KBM-7 (cell line): ENCODE data around the gene CCDC70.

ENCODE experiments used
- DNase-seq: peaks from one replicate; pipeline ENCODE4 v3.0.0-alpha.2; 2015
- in situ Hi-C: fragments of 300-500 bp; cut with MboI; formaldehyde crosslinking; loops from 2 replicates; pipeline ENCODE4 v1.14.3; 2020; ENCODE audit warnings: low sequenced_read_pairs, low pct_unique_long_range_greater_than_20kb, mixed read lengths

Gene CCDC70

DNA sequence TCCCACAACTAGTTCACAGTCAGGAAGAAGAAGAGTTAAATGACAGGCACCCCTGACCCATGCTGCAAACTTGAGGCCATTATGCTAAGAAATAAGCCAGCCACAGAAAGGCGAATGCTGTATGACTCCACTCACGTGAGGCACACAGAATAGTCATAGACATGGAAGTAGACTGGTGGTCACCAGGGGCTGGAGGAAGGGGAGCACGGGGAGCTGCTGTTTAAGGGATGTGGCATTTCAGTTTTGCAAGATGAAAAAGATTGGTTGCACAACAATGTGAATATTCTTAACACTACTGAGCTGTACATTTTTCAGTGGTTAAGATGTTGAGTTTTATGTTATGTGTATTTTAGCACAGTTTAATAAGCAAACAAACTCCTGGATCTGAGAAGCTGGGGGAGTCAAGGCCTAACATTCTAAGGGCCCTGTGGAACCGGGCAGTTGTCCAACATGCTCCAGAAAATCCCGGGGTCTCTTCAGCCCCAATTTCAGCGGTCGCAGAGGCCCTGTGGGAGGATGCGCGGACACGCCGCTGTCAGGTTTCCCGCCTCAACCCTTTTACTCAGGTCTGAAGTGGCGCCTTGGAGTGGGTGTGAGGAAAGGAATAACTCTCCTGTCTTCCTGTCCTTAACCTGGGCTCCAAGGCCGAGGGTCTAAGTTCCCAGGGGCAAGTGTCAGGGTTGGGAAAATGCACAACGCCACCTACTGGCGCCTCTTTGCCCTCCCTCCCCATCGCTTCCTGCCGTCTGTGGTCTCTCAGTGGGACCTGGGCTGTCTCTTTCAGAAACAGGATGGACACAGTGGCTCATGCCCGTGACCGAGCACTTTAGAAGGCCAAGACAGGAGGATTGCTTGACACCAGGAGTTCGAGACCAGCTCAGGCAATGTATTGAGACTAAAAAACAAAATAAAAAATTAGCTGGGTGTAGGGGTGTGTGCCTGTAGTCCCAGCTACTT lies 12.3 kb upstream of the CCDC70 start:
- in situ Hi-C loops: no loop called here
- DNase-seq: peak; percentile 68

DNA sequence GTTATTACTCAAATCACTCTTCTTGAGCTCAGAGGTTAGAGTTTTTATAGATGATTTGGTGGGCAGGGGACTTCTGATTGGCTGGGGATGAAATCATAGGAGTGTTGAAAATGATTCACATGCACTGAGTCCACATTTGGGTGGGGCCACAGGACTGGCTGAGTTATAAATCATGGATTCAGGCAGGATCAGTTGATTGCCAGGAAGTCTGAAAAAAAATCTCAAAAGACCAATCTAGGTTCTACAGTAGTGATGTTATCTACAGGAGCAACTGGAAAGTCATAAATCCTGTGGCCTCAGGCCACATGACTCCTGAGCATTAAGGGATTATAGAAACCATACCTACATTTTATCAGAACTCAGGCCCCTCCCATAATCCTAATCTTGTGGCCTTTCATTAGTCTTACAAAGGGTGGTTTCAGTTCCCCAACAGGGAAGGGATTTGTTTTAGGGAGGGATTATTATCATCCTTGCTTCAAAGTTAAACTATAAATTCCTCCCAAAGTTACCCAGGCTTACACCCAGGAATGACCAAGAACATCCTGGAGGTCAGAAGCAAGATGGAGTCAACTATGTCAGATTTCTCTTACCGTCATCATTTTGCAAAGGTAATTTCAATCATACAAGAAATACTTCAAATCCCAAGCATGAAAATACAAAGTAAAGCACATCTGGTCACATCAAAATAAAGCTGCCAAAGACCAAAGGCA lies 5.6 kb upstream of the CCDC70 start:
- in situ Hi-C loops: no loop called here
- no peak for DNase-seq

DNA sequence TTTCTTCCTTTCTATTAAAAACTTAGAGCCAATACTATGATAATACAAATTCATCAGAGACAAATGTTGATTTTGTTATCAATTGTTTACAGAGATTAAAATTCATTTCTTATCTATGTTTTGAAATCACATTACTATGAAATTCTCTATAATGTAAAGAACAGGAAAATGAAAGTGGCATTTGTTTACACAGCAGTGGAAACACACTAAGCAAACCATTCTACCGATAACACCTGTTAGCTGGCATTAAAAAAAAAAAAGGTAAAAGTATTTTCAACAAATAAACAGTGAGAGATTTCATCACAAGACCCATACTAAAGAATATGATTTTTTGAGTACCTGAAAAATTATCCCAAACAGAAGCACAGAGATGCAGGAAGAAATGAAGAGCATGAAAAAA lies 4.8 kb upstream of the CCDC70 start:
- no peak for DNase-seq
- in situ Hi-C loops: no loop called here

DNA sequence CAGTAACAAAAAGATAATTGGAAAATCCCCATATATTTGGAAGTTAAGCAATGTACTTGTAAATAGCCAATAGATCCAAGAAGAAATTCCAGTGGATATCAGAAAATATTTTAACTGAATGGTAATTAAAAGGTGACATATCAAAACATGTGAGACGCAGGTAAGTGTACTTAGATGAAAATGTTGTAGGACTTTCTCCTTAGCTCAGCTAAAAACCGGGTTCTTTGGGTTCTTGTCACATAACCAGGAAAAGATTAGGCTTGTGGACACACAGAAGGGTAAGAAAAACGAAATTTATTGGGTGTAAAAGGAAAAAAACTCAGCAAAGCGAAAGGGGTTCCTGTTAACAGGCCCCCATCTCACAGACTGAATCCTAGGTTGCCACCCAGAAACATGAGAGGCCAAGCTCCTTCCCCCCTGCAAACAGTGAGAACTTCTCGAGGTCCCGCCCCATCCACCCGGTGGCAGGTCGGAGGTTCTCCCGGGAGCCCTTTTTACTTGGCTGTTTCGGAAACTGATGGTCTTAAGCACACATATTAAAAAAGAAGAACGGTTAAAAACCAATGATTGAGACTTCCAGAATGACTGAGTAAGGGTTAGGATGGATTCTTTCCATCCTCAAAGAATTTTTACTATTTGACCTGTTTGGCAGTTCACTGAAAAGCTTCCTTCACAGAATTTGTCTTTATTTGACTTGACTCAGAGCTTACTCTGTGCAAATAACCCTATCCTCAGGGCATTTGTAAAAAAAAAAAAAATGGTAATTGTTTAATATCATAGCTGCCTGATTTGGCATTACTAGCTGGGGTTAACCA lies 3.1 kb upstream of the CCDC70 start:
- in situ Hi-C loops: no loop called here
- no peak for DNase-seq

DNA sequence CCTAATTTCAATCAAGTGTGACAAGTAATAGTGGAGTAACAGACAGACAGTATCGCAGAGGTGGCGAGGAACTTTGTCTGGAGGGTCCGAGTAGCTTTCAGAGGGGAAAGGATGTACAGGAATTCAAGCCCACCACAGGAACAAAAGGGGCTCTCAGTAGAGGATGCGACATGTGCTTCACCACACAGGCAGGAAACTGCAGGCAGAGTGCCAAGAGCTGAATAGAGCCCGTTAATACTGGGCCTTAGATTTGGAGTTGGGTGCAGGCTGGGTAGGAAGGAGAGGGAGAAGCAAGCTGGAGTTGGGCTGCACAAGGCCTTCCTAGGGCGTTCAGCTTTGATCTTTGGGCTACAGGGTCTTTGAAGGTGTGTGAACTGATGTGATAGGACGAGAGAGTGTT lies 1.2 kb downstream of the CCDC70 start:
- DNase-seq: no peak
- in situ Hi-C loops: no loop called here

DNA sequence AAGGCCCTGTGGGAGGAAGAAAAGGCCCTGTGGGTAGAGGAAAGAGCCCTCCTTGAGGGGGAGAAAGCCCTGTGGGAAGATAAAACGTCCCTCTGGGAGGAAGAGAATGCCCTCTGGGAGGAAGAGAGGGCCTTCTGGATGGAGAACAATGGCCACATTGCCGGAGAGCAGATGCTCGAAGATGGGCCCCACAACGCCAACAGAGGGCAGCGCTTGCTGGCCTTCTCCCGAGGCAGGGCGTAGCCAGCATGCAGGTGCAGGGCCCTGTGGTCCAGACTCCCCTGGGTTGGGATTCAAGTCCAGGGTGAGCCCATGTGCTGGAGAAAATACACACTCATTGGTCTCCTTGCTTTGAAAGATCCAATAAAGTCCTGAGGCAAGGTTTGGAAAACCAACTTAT lies 4.1 kb downstream of the CCDC70 start:
- in situ Hi-C loops: no loop called here

DNA sequence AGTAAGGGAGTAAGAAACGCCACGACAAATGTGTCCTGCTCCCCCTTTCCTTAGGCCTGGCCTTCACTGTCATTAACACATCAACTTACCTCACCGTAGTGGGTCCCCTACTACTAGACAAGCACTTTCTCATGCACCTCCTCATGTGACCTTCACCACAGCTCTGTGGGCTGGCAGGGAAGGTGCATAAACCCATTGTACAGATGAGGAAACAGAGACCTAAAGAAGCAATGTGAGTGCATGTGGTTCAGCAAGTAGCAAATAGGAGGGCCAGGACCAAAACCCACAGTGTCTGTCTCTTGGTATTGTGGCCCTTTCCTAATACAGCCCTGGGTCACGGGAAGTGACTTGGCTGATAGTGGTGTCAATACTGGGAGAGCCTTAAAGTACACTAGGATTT lies 5.3 kb downstream of the CCDC70 start:
- DNase-seq: no peak
- in situ Hi-C loops: no loop called here

More for the DNA sequence above, 4.1 kb downstream of the CCDC70 start:
- DNase-seq: no peak

DNA sequence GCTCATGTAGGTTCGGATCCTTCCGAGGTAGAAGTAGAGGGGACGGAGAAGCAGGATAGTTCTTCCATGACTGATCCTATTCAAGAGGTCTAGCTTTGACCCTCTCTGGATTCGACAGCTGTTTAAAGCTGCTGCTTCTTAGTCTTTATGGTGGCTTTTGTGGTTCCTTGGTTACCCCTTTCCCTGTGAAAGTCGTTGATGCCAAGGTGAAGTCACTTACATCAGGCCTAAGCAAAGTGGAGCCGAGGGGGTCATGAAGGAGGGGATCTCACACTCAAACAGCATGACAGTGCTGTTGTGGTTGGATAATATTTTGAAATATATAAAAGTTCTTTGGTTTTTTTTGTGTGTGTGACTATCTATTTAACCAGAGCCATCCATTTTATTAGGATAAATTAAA lies 8.1 kb downstream of the CCDC70 start:
- in situ Hi-C loops: no loop called here
- no peak for DNase-seq

DNA sequence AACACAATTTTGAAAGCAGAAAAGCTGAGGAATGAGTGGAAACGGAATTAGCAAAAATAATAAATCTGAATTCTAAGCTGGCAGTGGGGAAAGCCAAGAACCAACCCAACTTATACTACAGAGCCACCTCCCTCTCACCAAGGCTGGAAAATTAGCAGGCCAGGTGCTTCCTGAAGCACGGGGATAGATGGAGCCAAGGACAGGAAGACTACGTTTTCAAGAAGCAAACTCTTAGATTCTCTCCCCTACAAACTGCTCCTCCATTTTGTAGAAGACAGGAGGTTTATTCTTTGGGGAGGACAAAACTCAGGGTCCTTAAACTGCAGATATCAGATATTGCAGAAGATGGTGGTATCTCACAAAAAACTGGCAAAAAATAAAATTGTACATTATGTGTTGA lies 8.8 kb downstream of the CCDC70 start:
- in situ Hi-C loops: no loop called here
- no peak for DNase-seq

DNA sequence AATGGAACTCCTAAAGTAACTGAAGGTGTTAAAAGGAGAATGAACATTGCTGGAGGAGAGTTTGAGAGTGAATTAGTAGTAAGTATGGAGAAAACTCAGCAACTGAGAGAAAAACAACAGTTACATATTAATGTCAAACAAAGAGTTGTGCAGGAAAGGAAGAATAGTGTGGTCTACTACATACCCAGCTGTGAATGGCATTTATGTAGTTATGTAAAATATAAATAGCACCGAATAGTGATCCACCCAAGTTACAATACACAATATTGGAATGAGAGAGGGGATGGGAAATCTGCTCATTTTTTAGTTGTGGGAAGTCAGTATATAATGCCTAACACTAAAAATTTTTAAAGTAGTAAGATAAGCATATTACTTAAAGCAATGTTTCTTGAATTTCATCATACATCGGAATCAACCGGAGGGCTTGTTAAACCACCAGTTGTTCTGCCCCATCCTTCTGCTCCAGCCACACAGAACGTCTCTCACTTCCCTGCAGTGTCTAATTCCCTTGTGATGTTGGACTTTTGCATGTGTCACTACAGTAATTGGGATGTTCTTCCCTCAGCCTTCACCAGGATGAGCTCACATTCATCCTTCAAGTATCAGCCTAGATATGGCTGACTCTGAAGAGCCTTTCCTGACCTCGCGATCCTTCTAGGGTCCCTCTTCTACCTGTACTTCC lies 11.5 kb downstream of the CCDC70 start:
- in situ Hi-C loops: no loop called here
- DNase-seq: no peak

DNA sequence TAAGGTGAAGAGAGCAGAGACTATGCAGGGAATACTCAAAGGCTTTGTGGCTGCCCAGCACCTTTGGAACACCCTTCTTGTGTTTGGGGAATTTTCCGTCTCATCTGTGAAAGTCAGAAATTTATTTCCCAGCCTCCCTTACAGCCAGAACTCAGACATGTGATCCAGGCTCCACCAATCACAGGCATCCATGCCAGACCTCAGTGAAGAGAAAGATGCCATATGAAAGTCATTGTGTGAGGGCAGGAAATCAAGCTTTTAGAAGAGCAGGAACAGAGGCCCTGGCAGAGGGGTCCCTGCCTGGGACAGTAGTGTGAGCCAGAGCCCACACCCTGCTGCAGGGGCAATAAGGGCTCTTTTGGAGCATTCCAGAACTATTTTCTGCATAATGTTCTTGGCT lies 12.1 kb downstream of the CCDC70 start:
- in situ Hi-C loops: no loop called here
- DNase-seq: no peak

DNA sequence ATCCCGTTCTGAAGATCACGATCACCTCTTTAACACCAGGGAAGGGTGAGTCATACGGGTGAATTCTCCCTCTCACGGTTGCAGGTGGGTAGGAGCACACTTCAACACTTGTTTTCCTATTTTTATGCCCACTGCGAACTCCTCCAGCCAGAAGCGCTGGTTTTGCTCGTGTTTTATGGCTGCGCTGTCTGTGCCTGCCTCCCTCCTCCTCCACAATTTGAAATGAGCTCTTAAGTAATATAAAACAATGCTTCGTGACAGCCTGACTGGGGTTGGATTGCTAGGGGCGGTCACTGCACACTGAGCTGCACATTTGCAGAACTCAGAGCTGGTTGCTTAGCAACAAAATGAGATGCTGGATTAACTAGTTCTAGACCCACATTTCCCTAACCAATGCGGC lies 12.9 kb downstream of the CCDC70 start:
- no peak for DNase-seq
- in situ Hi-C loops: no loop called here

DNA sequence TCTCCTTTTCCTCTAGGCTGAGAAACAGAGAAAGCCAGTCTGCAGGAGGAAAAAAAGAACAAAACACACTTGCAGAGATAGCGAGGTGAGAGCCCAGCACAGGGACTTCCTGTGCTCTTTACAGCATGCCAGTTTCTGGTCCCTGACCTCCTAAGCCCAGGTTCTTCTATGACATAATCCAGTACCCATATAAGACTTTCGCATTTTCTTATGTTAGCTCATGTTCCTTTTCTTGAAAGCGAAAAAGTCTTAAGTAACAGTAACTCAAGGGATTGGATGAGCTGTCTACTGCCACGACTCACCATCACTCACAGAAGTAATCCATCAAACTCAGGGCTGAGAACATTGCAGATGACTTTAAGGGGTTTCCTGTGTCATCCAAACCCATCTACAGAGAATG lies 17.4 kb downstream of the CCDC70 start:
- in situ Hi-C loops: no loop called here
- no peak for DNase-seq

DNA sequence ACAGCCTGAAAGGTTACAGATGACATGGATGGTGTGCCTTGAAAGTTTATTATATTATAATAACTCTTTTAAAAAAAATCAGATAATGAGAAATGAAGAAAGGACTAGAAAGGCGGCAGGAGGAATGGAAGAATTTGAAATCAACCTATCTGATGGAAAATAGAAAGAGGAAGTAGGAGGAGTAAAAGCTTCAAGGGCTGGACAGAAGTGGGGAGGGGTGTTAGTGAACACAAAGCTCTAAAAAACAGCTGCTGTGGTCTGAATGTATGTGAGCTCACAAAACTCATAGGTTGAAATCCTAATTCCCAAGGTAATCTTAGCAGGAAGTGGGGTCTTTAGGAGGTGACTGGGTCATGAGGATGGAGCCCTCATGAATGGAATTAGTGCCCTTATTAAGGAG lies 19.5 kb downstream of the CCDC70 start:
- in situ Hi-C loops: no loop called here
- peak; percentile 38 for DNase-seq

DNA sequence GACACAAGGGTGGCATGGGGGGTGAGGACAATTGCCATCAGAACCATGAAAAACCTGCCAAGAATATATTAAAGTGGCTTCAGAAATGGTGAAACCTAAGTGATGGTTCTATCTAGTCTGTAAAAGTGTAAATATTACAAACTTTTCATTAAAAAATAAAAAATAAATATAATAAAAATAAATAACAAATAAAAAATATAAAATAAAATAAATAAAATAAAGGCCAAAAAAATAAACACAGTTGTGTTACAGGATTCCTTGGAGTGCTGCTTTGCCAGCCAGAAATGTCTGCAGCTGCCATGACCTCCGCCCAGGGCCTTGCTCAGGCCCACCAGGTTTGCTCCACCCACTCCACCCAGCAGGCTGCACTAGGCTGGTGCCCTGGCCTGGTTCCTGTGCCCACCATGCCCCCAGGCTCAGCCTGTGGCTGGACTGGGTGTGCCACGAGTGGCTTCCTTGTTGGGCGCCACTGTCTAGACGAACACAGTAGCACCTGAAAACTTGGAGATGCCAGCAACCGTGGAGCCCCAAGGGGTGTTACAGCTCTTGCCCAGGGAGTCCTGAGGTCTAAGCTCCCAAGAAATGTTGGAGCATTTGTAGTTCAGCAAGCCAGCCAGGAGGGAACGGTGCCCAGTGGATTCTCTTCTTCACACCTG lies 20.9 kb downstream of the CCDC70 start:
- in situ Hi-C loops: no loop called here
- DNase-seq: no peak

DNA sequence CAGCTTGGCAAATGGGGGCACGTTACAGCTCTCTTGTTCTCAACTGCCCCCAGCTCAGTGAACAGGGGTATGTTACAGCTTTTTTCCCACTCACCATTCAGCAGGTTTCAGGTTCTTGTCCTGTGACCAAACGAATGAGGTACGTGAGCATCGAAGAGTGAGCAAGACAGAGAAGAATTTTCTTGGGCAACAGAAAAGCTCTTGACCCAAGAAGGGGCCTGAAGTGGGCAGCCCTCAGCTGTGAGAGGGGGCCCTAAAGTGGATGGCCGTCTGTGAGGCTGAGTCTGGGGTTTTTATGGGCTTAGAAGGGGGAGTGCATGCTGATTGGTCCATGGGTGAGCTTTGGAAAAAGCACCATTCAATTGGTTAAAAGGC lies 21.4 kb downstream of the CCDC70 start:
- in situ Hi-C loops: no loop called here
- DNase-seq: no peak

DNA sequence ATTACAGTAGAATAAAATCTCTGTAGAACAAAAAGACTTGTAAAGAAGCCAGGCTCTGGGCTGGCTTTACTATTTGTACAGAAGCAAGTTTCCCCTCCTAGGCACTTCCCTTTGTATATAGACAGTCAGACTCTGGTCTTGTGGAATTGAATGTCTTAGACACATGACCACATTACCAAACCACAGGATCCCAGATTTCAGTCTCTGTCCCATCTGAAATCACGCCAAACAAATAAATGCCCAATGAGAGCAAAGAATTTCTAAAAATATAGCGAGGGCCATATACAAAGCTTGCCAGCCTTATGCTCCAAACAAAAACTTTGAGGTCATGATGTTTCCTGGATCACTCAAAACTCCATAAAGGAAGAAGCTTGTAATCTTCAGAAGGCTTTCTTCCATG lies 23.9 kb downstream of the CCDC70 start:
- in situ Hi-C loops: no loop called here
- no peak for DNase-seq

DNA sequence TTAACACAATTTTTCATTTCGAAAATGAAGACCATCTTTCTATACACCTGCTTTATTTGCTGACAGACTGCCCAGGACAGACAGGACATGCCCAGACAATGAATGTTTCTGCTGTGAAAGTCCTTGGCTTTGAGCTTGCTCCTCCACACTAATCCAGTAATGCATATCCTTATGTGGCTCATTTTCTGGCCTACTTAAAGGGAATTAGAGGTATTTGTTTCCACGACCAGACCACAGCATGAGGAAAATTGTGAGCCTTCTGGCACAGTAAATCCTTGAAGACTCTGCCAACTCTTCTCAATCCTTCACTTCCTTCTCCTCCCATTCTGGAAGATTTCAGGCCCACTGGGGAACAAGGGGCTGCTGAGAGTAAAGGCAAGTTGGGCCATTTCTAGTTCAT lies 25.7 kb downstream of the CCDC70 start:
- in situ Hi-C loops: no loop called here
- no peak for DNase-seq

DNA sequence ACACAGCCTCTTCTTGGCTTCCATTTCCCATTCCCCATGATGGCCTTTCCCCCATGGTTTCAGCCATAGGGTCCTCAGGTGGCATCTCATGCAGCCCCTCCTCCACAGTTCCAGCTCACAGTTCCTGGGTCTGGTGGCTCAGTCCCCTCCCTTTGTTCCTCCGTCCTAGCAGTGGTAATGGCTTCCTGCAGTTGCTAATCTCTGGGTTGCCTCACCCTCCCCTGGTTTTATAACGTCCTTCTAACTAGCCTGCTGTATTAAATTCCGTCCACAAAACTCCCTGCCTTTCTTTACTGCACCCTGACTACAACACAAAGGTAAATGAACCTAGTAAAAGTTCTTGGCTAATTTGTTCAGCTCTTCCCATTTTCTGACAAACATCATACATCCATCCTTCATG lies 30.9 kb downstream of the CCDC70 start:
- in situ Hi-C loops: no loop called here
- DNase-seq: no peak
